Adrenal gland (tissue), 12 donors: ENCODE data around the gene CCDC88B. TPM values are rescaled to one million over a fixed set of nuclear protein-coding genes. Genes with fewer than 3 reads are reported as not detected.
A peak's percentile ranks its signal among the peaks of the same experiment; 100 is the strongest.
"Not testable (repeated sequence)": the region's sequence is repeated elsewhere in the genome, so short reads cannot be mapped to it uniquely, and the experiment has no call there.

Experiments
- DNase-seq, 7 donors: peaks; one replicate each; pipeline ENCODE4 v3.0.0-alpha.2; 2019 to 2020
- H3K27ac ChIP-seq, 5 donors: fragments of 200-600 bp; sonication (generic) in 4 of 5; 1 replicate in 3 of 5; 2 replicates in 2 of 5; pipeline versions ENCODE4 v1.5.1 to v1.8.0; 2016 to 2020; ENCODE audit warnings: mild to moderate bottlenecking in 1 of 5
- H3K27me3 ChIP-seq: fragments of 200-600 bp; 2 replicates; pipeline ENCODE4 v1.8.0; 2021
- H3K36me3 ChIP-seq, 2 donors: fragments of 200-600 bp; replicated peaks in 1 of 2; 1 replicate in 1 of 2; 2 replicates in 1 of 2; pipeline versions ENCODE4 v1.5.1 to v1.8.0; 2018 to 2022
- H3K4me1 ChIP-seq, 2 donors: fragments of 200-600 bp; replicated peaks in 1 of 2; 1 replicate in 1 of 2; 2 replicates in 1 of 2; pipeline versions ENCODE4 v1.5.1 to v1.8.0; 2018 to 2021
- H3K4me3 ChIP-seq, 4 donors: fragments of 200-600 bp; sonication (generic) in 3 of 4; one replicate each; pipeline ENCODE4 v1.5.1; 2016 to 2018
- H3K9me3 ChIP-seq, 3 donors: fragments of 200-600 bp; sonication (generic) in 1 of 3; replicated peaks in 1 of 3; 1 replicate in 2 of 3; 2 replicates in 1 of 3; pipeline versions ENCODE4 v1.5.1 to v1.8.0; 2016 to 2021
- POLR2A ChIP-seq, 2 donors: fragments of 450-650 bp; IDR thresholded peaks; one replicate each; pipeline ENCODE4 v1.6.1; 2017; ENCODE audit warnings: antibody characterized with exemption in 2 of 2, mild to moderate bottlenecking in 2 of 2, moderate library complexity in 1 of 2
- WGBS, 4 donors: extraction: QIAGEN DNeasy Blood & Tissue Kit in 2 of 4; methylation state at CpG; one replicate each; pipeline versions ENCODE4 v1.1.5 to v1.1.7; 2013 to 2017; 5-methylcytosine and 5-hydroxymethylcytosine counted together
- intact Hi-C, 2 donors: fragments of 100-400 bp; cut with DNase I; formaldehyde crosslinking; loops; one replicate each; pipeline versions ENCODE4 v1.14.1 to v1.15.0; 2022 to 2023
- polyA plus RNA-seq, 3 donors: library from polyadenylated mRNA; stranded (reverse); fragments of 200-250 nt in 2 of 3; fragments of 350-450 nt in 1 of 3; fragmentation: Illumina TruSeq in 1 of 3; extraction: RNeasy Lipid Tissue Mini Kit (QIAGEN cat#74804) in 1 of 3; gene quantifications; one replicate each; pipeline ENCODE4 v1.2.3, GENCODE V29; 2013 to 2014
- total RNA-seq, 9 donors: library from RNA; depleted of rRNA in 4 of 9; stranded (reverse); fragments of >200 nt in 4 of 9; fragments of 120-200 nt in 1 of 9; fragmentation: NEBNext Ultra II Directional in 1 of 9; extraction: Animal tissue kit (Norgen Biotek cat#: 25700) in 1 of 9; gene quantifications; one replicate each; pipeline versions ENCODE4 v1.1.0 to v1.2.4, GENCODE V29; 2013 to 2023
- TF ChIP-seq, protein P1 (sequence below), 6 experiments: fragments of 450-650 bp in 4 of 6; fragments of 200-600 bp in 2 of 6; sonication (generic) in 1 of 6; IDR thresholded peaks; 1 replicate in 5 of 6; 2 replicates in 1 of 6; pipeline versions ENCODE4 v1.5.1 to v1.8.0; 2016 to 2021; ENCODE audit warnings: antibody characterized with exemption in 6 of 6, mild to moderate bottlenecking in 2 of 6, moderate library complexity in 1 of 6
- donor health status: healthy with polysubstance abuse.
- donor health status: Bipolar disorder and iron deficiency.
- donor health status: DM: yes; HTN: yes; CAD: no.
- donor health status: DM: no; HTN: no; CAD: no.
- donor health status: DM: no; HTN: no; CAD: no.
- donor health status: DM: yes; HTN: yes; CAD: no.

The CCDC88B gene
- total and polyA plus RNA-seq, 12 donors: 5.1 to 143 (median 14.5) TPM

DNA sequence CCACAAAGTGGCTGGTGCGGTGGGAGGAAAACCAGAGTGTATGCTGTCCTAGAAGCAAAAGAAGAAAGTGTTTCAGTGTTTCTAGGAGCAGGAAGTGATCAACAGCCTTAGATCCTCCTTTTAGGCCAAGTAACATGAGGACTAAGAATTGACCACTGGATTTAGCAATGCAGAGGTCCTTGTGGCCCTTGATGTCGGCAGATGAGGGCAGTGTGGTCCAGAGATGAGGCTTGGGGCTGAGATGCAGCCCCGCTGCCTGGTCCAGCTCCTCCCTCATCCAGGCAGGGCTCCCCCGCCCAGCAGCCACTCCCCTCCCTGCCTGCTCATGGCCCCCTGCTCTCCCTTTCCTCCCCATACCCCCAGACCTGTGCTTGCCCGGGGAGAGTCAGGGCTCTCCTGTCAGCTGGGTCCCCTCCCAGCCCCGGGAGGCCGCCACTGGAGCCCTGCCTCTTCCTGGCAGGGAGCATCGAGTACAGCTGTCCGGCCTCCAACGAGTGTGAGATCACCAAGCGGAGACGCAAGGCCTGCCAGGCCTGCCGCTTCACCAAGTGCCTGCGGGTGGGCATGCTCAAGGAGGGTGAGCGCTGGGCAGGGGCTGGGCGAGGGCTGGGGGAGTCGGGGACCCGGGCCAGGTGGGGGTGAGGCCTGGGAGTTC is 26.4 kb upstream of the CCDC88B start:
- peaks cover 0 to 9% of the 10 kb centered on the region in 2 donors for H3K4me1 ChIP-seq
- 66 to 76% (median 69%) methylated on average over 13 to 18 of the region's 18 CpGs for WGBS, 4 donors
- no peaks in the 10 kb centered on the region for H3K27me3 ChIP-seq
- H3K36me3 ChIP-seq: peaks cover 0 to 23% of the 10 kb centered on the region in 2 donors
- peak overlapping the region in 4 of 5 donors; percentile 41 to 85 (median 63) for H3K27ac ChIP-seq
- TF ChIP-seq POLR2A (IDR thresholded peaks at IDR 0.05): peak in 1 of 2 donors; percentile 38
- TF ChIP-seq, protein P1, sequence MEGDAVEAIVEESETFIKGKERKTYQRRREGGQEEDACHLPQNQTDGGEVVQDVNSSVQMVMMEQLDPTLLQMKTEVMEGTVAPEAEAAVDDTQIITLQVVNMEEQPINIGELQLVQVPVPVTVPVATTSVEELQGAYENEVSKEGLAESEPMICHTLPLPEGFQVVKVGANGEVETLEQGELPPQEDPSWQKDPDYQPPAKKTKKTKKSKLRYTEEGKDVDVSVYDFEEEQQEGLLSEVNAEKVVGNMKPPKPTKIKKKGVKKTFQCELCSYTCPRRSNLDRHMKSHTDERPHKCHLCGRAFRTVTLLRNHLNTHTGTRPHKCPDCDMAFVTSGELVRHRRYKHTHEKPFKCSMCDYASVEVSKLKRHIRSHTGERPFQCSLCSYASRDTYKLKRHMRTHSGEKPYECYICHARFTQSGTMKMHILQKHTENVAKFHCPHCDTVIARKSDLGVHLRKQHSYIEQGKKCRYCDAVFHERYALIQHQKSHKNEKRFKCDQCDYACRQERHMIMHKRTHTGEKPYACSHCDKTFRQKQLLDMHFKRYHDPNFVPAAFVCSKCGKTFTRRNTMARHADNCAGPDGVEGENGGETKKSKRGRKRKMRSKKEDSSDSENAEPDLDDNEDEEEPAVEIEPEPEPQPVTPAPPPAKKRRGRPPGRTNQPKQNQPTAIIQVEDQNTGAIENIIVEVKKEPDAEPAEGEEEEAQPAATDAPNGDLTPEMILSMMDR (IDR thresholded peaks at IDR 0.05): no peak
- intact Hi-C loops: loop anchor here in 1 of 2 donors (5.0 kb wide), 1 partner anchor 39 kb away; no protein-coding TSS in a partner anchor
- peak in 5 of 7 donors; percentile 60 to 81 (median 70) for DNase-seq
- H3K9me3 ChIP-seq: no peaks in the 10 kb centered on the region
- H3K4me3 ChIP-seq: no peak overlapping the region

DNA sequence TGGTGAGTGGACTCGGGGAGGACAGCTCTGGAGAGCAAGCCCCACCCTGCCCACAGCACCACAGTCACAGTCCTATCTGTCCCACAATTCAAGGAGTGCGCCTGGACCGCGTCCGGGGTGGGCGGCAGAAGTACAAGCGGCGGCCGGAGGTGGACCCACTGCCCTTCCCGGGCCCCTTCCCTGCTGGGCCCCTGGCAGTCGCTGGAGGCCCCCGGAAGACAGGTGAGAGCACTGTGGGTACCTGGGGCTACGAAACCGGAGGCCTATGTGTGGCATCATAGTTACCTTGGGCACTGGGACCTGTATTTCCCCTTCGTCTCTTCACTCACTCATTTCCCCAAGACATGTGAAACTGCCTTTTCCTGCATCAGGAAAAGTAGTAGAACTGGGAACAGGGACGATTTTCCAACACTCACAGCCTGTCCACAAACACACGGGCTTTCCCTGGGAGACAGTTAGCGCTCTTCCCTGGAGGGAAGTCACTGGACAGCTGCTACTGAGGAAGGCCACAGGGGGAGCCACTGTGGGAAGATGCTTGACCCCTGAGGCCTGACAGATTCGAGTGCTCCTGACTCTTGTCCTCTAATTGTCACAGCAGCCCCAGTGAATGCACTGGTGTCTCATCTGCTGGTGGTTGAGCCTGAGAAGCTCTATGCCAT is 25.7 kb upstream of the CCDC88B start:
- TF ChIP-seq POLR2A (IDR thresholded peaks at IDR 0.05): no peak
- TF ChIP-seq, protein P1 (IDR thresholded peaks at IDR 0.05): no peak
- WGBS, 4 donors: 84 to 88% (median 85%) methylated on average over 15 to 19 of the region's 19 CpGs
- Histone ChIP-seq H3K27ac (peak overlapping the region in 4 of 5 donors; percentile 41 to 85 (median 63)), H3K4me3 (no peak overlapping the region), H3K9me3 (no peaks in the 10 kb centered on the region), H3K27me3 (no peaks in the 10 kb centered on the region), H3K4me1 (peaks cover 6 to 14% of the 10 kb centered on the region in 2 donors), H3K36me3 (peaks cover 0 to 23% of the 10 kb centered on the region in 2 donors)
- intact Hi-C loops: loop anchor here in 1 of 2 donors (5.0 kb wide), 1 partner anchor 38 kb away; no protein-coding TSS in a partner anchor
- no peak for DNase-seq

DNA sequence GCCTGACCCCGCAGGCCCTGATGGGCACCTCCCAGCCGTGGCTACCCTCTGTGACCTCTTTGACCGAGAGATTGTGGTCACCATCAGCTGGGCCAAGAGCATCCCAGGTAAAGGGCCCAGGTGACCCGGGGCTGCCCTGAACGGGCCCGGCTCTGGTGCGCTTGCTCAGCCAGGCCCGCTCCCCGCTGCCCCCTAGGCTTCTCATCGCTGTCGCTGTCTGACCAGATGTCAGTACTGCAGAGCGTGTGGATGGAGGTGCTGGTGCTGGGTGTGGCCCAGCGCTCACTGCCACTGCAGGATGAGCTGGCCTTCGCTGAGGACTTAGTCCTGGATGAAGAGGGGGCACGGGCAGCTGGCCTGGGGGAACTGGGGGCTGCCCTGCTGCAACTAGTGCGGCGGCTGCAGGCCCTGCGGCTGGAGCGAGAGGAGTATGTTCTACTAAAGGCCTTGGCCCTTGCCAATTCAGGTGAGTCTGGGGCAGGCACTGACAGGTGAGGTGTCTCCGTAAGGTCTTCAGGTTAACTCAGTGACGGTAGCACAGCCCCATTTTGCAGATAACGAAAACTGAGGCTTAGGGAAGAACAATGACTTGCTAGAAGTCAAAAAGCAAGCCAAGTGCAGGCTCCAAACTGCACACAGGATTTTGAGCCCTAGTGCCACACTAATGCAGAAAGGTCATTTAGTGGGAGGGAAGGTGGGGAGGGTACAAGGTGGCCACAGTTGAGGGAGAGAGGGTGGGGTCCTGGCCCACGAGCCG is 25.0 kb upstream of the CCDC88B start:
- no peak overlapping the region for H3K4me3 ChIP-seq
- no peak for TF ChIP-seq POLR2A (IDR thresholded peaks at IDR 0.05)
- TF ChIP-seq, protein P1 (IDR thresholded peaks at IDR 0.05): no peak
- WGBS, 4 donors: 87 to 91% (median 90%) methylated on average over 13 to 24 of the region's 24 CpGs
- H3K36me3 ChIP-seq: peaks cover 0 to 23% of the 10 kb centered on the region in 2 donors
- H3K27ac ChIP-seq: peak overlapping the region in 1 of 5 donors; percentile 81
- peak in 2 of 7 donors; percentile 27 to 52 for DNase-seq
- H3K27me3 ChIP-seq: no peaks in the 10 kb centered on the region
- intact Hi-C loops: loop anchor here in 1 of 2 donors (5.0 kb wide), 1 partner anchor 37 kb away; no protein-coding TSS in a partner anchor
- peaks cover 10 to 20% of the 10 kb centered on the region in 2 donors for H3K4me1 ChIP-seq
- H3K9me3 ChIP-seq: no peaks in the 10 kb centered on the region

DNA sequence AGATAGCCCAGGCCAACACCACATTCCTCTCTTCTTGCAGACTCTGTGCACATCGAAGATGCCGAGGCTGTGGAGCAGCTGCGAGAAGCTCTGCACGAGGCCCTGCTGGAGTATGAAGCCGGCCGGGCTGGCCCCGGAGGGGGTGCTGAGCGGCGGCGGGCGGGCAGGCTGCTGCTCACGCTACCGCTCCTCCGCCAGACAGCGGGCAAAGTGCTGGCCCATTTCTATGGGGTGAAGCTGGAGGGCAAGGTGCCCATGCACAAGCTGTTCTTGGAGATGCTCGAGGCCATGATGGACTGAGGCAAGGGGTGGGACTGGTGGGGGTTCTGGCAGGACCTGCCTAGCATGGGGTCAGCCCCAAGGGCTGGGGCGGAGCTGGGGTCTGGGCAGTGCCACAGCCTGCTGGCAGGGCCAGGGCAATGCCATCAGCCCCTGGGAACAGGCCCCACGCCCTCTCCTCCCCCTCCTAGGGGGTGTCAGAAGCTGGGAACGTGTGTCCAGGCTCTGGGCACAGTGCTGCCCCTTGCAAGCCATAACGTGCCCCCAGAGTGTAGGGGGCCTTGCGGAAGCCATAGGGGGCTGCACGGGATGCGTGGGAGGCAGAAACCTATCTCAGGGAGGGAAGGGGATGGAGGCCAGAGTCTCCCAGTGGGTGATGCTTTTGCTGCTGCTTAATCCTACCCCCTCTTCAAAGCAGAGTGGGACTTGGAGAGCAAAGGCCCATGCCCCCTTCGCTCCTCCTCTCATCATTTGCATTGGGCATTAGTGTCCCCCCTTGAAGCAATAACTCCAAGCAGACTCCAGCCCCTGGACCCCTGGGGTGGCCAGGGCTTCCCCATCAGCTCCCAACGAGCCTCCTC is 24.1 kb upstream of the CCDC88B start:
- intact Hi-C loops: not testable (repeated sequence)

More for the DNA sequence above, 24.1 kb upstream of the CCDC88B start:
- H3K4me3 ChIP-seq, H3K27me3 ChIP-seq, DNase-seq, H3K9me3 ChIP-seq: not testable (repeated sequence)
- peak overlapping the region in 2 of 5 donors; percentile 98 to 100 for H3K27ac ChIP-seq
- 68 to 75% (median 71%) methylated on average over 2 to 25 of the region's 25 CpGs for WGBS, 4 donors
- H3K36me3 ChIP-seq: peaks cover 0 to 23% of the 10 kb centered on the region in 2 donors
- H3K4me1 ChIP-seq: peaks cover 10 to 20% of the 10 kb centered on the region in 2 donors
